Chondrocyte (in vitro differentiated cells): ENCODE measurements around the gene HSPA12A. TPM values are rescaled to one million over a fixed set of nuclear protein-coding genes. Genes with fewer than 3 reads are reported as not detected.
A peak's percentile ranks its signal among the peaks of the same experiment; 100 is the strongest.

ENCODE experiments used
- DNase-seq: peaks from one replicate; pipeline ENCODE4 v3.0.0; 2021; ENCODE audit warnings: mixed read lengths, low spot score
- H3K27ac Mint-ChIP-seq: one replicate; pipeline ENCODE4 v1.8.0; 2021; ENCODE audit warnings: mild to moderate bottlenecking, moderate library complexity, mixed read lengths; ENCODE audit not compliant: unreplicated experiment
- H3K27me3 Mint-ChIP-seq: 2 replicates; pipeline ENCODE4 v1.8.0; 2021; ENCODE audit warnings: low read depth, mixed read lengths
- H3K36me3 Mint-ChIP-seq: 2 replicates; pipeline ENCODE4 v1.8.0; 2021; ENCODE audit warnings: low read depth, mixed read lengths
- H3K4me1 Mint-ChIP-seq: 2 replicates; pipeline ENCODE4 v1.8.0; 2021; ENCODE audit warnings: low read depth, mild to moderate bottlenecking, mixed read lengths
- H3K4me3 Mint-ChIP-seq: one replicate; pipeline ENCODE4 v1.8.0; 2021; ENCODE audit warnings: mild to moderate bottlenecking, moderate library complexity, mixed read lengths; ENCODE audit not compliant: unreplicated experiment
- H3K9me3 Mint-ChIP-seq: 2 replicates; pipeline ENCODE4 v1.8.0; 2021; ENCODE audit warnings: low read depth, mixed read lengths
- CTCF ChIP-seq: fragments of 200-600 bp; sonication (generic); IDR thresholded peaks from 2 replicates; pipeline ENCODE4 v1.5.0; 2021; ENCODE audit warnings: antibody characterized with exemption, mild to moderate bottlenecking, moderate library complexity
- total RNA-seq: library from RNA; stranded (reverse); gene quantifications from 3 replicates; pipeline ENCODE4 v1.2.1, GENCODE V29; 2021

The HSPA12A gene
- total RNA-seq, 1 donor from 2014 or later: 6.9 TPM

GRCh38 chr10:116741391-116742351 is 695 bp downstream of the HSPA12A start:
- H3K36me3 Mint-ChIP-seq: no peaks in the 10 kb centered on the region
- peak overlapping the region; percentile 27 for H3K27ac Mint-ChIP-seq
- peak overlapping the region; percentile 73 for H3K4me3 Mint-ChIP-seq
- DNase-seq: no peak
- peaks cover 5% of the 10 kb centered on the region for H3K4me1 Mint-ChIP-seq
- H3K27me3 Mint-ChIP-seq: no peaks in the 10 kb centered on the region
- no peak for TF ChIP-seq CTCF
- no peaks in the 10 kb centered on the region for H3K9me3 Mint-ChIP-seq

- H3K27me3 Mint-ChIP-seq: no peaks in the 10 kb centered on the region
- H3K4me3 Mint-ChIP-seq: peak overlapping the region; percentile 73
- H3K27ac Mint-ChIP-seq: no peak overlapping the region
- H3K4me1 Mint-ChIP-seq: peaks cover 5% of the 10 kb centered on the region
- H3K36me3 Mint-ChIP-seq: no peaks in the 10 kb centered on the region
- no peaks in the 10 kb centered on the region for H3K9me3 Mint-ChIP-seq
- no peak for TF ChIP-seq CTCF
- DNase-seq: no peak
These were observed 1.4 kb downstream of the HSPA12A start for GRCh38 chr10:116740971-116741370.

GRCh38 chr10:116738339-116738738 is 4.0 kb downstream of the HSPA12A start:
- no peak for TF ChIP-seq CTCF
- Mint-ChIP-seq H3K27ac (no peak overlapping the region), H3K36me3 (no peaks in the 10 kb centered on the region), H3K27me3 (no peaks in the 10 kb centered on the region), H3K4me1 (peaks cover 5% of the 10 kb centered on the region), H3K4me3 (no peak overlapping the region), H3K9me3 (no peaks in the 10 kb centered on the region)
- DNase-seq: no peak

- Mint-ChIP-seq H3K4me1 (peaks cover 7% of the 10 kb centered on the region), H3K4me3 (no peak overlapping the region), H3K27me3 (no peaks in the 10 kb centered on the region), H3K36me3 (no peaks in the 10 kb centered on the region), H3K9me3 (no peaks in the 10 kb centered on the region), H3K27ac (no peak overlapping the region)
- peak; percentile 62 for TF ChIP-seq CTCF
- peak; percentile 48 for DNase-seq
These were observed 4.6 kb downstream of the HSPA12A start for GRCh38 chr10:116737627-116738327.

GRCh38 chr10:116733566-116733965 is 8.8 kb downstream of the HSPA12A start:
- no peaks in the 10 kb centered on the region for H3K36me3 Mint-ChIP-seq
- no peak for DNase-seq
- peaks cover 15% of the 10 kb centered on the region for H3K4me1 Mint-ChIP-seq
- TF ChIP-seq CTCF: no peak
- H3K27ac Mint-ChIP-seq: no peak overlapping the region
- H3K4me3 Mint-ChIP-seq: no peak overlapping the region
- no peaks in the 10 kb centered on the region for H3K9me3 Mint-ChIP-seq
- no peaks in the 10 kb centered on the region for H3K27me3 Mint-ChIP-seq
